ENCODE measurements around the gene CFAP46. TPM values are rescaled to one million over a fixed set of nuclear protein-coding genes. Genes with fewer than 3 reads are reported as not detected.

CFAP46 gene
- total and polyA plus RNA-seq, 4 donors = 3.1 to 18.8 (median 7.1) TPM

DNA sequence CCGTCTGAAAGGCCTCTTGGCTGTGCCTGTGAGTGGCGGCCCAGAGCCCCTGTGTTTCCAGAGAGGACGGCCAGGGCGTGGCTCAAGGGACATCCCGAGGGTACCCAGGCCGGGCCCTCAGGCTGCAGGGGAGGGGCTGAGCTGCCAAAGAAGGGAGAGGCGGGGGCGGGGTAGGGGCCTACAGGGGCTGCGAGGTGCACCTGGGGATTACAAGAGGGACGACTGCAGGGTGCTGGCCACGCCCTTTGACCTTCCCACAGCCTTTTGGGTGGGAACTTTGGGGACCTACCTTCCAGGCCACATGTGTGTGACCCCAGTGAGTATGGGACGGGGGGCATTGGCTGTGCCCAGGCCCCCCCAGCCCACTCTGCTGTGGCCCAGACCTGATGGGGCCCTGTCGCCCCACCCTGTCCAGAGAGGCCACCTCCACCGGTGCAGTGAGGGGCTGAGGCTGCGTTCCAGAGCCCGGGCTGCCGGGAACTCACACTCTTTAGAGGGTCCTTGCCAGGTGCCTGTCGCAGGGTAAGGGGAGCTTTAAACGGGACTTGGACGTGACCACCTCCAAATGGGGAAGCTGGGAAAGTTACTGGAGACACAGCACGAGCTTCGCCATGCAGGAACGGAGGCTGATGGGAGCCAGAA is 137.5 kb downstream of the CFAP46 start:
- Histone ChIP-seq H3K9me3 (ENCODE audit: control insufficient read depth in 4 of 4, insufficient read depth in 3 of 4, low read length in 3 of 4) (peaks cover 0 to 7% (median 1%) of the 10 kb centered on the region in 4 donors), H3K4me3 (no peak overlapping the region), H3K4me1 (ENCODE audit: control insufficient read depth in 5 of 5, insufficient read depth in 5 of 5, low read length in 5 of 5) (peaks cover 0 to 5% (median 0%) of the 10 kb centered on the region in 5 donors), H3K27ac (ENCODE audit: low read depth in 1 of 2, low read length in 1 of 2) (no peak overlapping the region), H3K9ac (ENCODE audit: insufficient read depth in 1 of 2, low read length in 2 of 2) (no peak overlapping the region), H3K27me3 (ENCODE audit: control insufficient read depth in 3 of 3, insufficient read depth in 3 of 3, low read length in 2 of 3) (peaks cover 0 to 7% (median 5%) of the 10 kb centered on the region in 3 donors), H3K36me3 (ENCODE audit: control insufficient read depth in 4 of 4, insufficient read depth in 4 of 4, low read length in 4 of 4) (no peaks in the 10 kb centered on the region)
- ATAC-seq (ENCODE audit: insufficient read depth, low FRiP score) (no peak), DNase-seq (no peak)
- WGBS, 2 donors = 69 to 85% methylated on average over 20 to 23 of the region's 23 CpGs
- TF ChIP-seq, protein P1, sequence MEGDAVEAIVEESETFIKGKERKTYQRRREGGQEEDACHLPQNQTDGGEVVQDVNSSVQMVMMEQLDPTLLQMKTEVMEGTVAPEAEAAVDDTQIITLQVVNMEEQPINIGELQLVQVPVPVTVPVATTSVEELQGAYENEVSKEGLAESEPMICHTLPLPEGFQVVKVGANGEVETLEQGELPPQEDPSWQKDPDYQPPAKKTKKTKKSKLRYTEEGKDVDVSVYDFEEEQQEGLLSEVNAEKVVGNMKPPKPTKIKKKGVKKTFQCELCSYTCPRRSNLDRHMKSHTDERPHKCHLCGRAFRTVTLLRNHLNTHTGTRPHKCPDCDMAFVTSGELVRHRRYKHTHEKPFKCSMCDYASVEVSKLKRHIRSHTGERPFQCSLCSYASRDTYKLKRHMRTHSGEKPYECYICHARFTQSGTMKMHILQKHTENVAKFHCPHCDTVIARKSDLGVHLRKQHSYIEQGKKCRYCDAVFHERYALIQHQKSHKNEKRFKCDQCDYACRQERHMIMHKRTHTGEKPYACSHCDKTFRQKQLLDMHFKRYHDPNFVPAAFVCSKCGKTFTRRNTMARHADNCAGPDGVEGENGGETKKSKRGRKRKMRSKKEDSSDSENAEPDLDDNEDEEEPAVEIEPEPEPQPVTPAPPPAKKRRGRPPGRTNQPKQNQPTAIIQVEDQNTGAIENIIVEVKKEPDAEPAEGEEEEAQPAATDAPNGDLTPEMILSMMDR (IDR thresholded peaks at IDR 0.05; ENCODE audit: control extremely low read depth, extremely low read depth) = no peak

DNA sequence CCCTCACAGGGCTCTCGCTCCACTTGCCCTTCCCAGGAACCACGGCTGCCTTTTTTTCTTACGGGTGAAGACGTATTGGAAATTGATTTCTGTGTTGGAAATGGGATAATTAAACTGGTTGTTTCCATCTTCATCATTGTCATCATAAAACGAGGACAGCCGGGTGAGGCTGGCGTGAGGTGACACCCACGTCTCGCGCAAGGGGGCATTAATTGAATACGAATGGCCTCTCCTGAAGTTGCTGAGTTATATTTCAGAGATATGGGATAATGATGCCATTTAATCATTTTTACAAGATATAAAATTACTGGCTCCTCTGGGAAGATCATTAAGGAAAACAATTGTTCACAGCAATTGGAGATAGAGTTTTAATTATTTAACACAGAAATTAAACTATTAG is 138.1 kb downstream of the CFAP46 start:
- no peak overlapping the region for H3K27ac ChIP-seq (ENCODE audit: low read depth in 1 of 2, low read length in 1 of 2)
- TF ChIP-seq, protein P1 (IDR thresholded peaks at IDR 0.05; ENCODE audit: control extremely low read depth, extremely low read depth) = no peak
- no peaks in the 10 kb centered on the region for H3K36me3 ChIP-seq (ENCODE audit: control insufficient read depth in 4 of 4, insufficient read depth in 4 of 4, low read length in 4 of 4)
- H3K9ac ChIP-seq (ENCODE audit: insufficient read depth in 1 of 2, low read length in 2 of 2) = no peak overlapping the region
- whole genome bisulfite sequencing, 2 donors = 89 to 95% methylated on average over 11 of the region's 11 CpGs
- peaks cover 0 to 5% (median 0%) of the 10 kb centered on the region in 5 donors for H3K4me1 ChIP-seq (ENCODE audit: control insufficient read depth in 5 of 5, insufficient read depth in 5 of 5, low read length in 5 of 5)
- DNase-seq (no peak), ATAC-seq (ENCODE audit: insufficient read depth, low FRiP score) (no peak)
- peaks cover 0 to 5% (median 5%) of the 10 kb centered on the region in 3 donors for H3K27me3 ChIP-seq (ENCODE audit: control insufficient read depth in 3 of 3, insufficient read depth in 3 of 3, low read length in 2 of 3)
- H3K4me3 ChIP-seq = no peak overlapping the region
- peaks cover 0 to 7% (median 1%) of the 10 kb centered on the region in 4 donors for H3K9me3 ChIP-seq (ENCODE audit: control insufficient read depth in 4 of 4, insufficient read depth in 3 of 4, low read length in 3 of 4)

DNA sequence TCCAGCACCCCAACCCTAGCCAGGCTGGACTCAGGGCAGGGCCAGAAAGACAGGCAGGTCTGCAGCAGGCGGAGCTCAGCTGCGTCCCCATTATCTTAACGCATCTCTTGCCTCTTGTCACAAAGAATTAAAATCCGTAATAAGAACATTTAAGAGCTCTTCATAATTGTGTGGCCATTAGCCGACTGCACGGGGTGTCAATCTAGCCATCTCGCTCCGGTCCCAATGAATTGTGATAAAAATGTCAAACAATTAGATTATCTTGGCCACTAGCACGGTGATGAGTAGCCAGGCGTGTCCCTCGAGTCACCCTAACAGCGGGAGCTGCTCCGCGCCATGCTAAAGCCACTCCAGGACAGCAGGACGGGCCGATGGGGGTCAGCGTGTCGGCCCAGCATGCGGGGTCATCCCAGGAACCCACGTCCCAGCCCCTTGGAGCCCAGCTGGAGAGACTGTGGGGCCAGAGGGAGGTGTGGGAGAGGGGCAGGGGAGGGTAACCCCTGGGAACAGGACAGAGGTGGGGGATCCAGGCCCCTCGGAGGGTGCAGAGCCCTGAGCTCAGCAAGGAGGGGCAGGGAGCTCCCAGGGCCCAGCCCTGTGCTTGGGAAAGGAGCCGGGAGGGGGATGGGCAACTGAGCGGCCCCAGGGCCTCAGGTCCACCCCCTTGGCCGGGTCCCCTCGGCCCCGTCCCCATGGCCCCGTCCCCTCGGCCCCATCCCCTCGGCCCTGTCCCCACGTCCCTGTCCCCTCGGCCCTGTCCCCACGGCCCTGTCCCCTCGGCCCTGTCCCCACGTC is 138.8 kb downstream of the CFAP46 start:
- TF ChIP-seq, protein P1 (IDR thresholded peaks at IDR 0.05; ENCODE audit: control extremely low read depth, extremely low read depth) = no peak
- no peak for DNase-seq
- peaks cover 0 to 7% (median 1%) of the 10 kb centered on the region in 4 donors for H3K9me3 ChIP-seq (ENCODE audit: control insufficient read depth in 4 of 4, insufficient read depth in 3 of 4, low read length in 3 of 4)
- no peak overlapping the region for H3K27ac ChIP-seq (ENCODE audit: low read depth in 1 of 2, low read length in 1 of 2)
- H3K4me1 ChIP-seq (ENCODE audit: control insufficient read depth in 5 of 5, insufficient read depth in 5 of 5, low read length in 5 of 5) = peaks cover 0 to 5% (median 0%) of the 10 kb centered on the region in 5 donors
- no peak overlapping the region for H3K9ac ChIP-seq (ENCODE audit: insufficient read depth in 1 of 2, low read length in 2 of 2)
- H3K4me3 ChIP-seq = no peak overlapping the region
- no peaks in the 10 kb centered on the region for H3K36me3 ChIP-seq (ENCODE audit: control insufficient read depth in 4 of 4, insufficient read depth in 4 of 4, low read length in 4 of 4)
- H3K27me3 ChIP-seq (ENCODE audit: control insufficient read depth in 3 of 3, insufficient read depth in 3 of 3, low read length in 2 of 3) = peaks cover 0 to 5% (median 5%) of the 10 kb centered on the region in 3 donors
- WGBS, 2 donors = 79 to 86% methylated on average over 30 to 34 of the region's 34 CpGs
- no peak for ATAC-seq (ENCODE audit: insufficient read depth, low FRiP score)

Data from lung (tissue), 12 donors.